GM12892 (cell line): Measurements from ENCODE around the gene FAM228B.

Source experiments
- POLR2A ChIP-seq: IDR thresholded peaks from 2 replicates; pipeline ENCODE4 v1.6.1; 2011; ENCODE audit warnings: low read depth, low read length, control low read depth
- POLR2AphosphoS5 ChIP-seq: IDR thresholded peaks from 2 replicates; pipeline ENCODE4 v1.6.1; 2011; ENCODE audit warnings: low read depth, low read length, control low read depth
- TAF1 ChIP-seq: IDR thresholded peaks from 2 replicates; pipeline ENCODE4 v1.6.1; 2011; ENCODE audit warnings: low read depth, mild to moderate bottlenecking, control low read depth, low read length, borderline replicate concordance

GRCh38 chr2:24181849-24182248, 58.6 kb downstream of the FAM228B start:
- TF ChIP-seq POLR2A = no peak
- no peak for TF ChIP-seq TAF1
- TF ChIP-seq POLR2AphosphoS5 = no peak
